PC-9 (cell line): ENCODE results near the gene CADPS2.

Experiments
- EZH2 ChIP-seq: fragments of 200-600 bp; sonication (generic); IDR thresholded peaks from 2 replicates; pipeline ENCODE4 v1.8.0; 2017; ENCODE audit warnings: antibody characterized with exemption, low read depth
- TF ChIP-seq, protein P1 (sequence below): fragments of 200-600 bp; sonication (generic); conservative IDR thresholded peaks from 2 replicates; pipeline ENCODE4 v1.6.1; 2017; ENCODE audit warnings: mixed run types, antibody characterized with exemption, mild to moderate bottlenecking, moderate library complexity

DNA sequence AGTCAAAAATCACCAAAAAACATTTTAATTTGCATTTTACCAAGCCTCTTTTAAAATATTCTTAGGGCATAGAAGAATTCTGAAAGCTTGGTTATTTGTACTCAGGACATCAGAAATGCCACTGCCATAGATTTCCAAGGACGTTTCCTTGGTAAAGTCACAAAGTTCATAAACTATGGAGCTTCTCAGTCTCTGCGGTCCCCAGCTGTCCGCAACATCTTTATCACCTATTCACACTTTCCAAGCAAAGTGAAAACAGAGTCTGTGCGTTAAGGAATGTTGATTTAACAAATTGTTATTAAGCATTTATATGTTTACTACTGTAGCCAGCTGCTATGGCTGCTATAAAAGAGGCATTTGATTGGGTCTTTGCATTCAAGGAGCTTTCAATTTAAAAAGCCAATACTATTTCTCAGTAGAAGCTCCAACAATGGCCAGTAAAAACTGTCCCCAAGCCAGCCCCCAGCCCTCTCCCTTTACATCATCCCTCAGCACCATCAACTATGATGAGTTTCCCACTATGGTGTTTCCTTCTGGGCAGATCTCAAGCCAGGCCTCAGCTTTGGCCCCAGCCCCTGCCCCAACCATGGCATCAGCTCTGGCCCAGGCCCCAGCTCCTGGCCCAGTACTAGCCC lies 36.8 kb downstream of the CADPS2 start:
- TF ChIP-seq, protein P1, sequence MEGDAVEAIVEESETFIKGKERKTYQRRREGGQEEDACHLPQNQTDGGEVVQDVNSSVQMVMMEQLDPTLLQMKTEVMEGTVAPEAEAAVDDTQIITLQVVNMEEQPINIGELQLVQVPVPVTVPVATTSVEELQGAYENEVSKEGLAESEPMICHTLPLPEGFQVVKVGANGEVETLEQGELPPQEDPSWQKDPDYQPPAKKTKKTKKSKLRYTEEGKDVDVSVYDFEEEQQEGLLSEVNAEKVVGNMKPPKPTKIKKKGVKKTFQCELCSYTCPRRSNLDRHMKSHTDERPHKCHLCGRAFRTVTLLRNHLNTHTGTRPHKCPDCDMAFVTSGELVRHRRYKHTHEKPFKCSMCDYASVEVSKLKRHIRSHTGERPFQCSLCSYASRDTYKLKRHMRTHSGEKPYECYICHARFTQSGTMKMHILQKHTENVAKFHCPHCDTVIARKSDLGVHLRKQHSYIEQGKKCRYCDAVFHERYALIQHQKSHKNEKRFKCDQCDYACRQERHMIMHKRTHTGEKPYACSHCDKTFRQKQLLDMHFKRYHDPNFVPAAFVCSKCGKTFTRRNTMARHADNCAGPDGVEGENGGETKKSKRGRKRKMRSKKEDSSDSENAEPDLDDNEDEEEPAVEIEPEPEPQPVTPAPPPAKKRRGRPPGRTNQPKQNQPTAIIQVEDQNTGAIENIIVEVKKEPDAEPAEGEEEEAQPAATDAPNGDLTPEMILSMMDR, result no peak
- TF ChIP-seq EZH2, result no peak
